ENCODE data around the gene C2.

Gene C2

GRCh38 chr6:31954511-31954910, 27.0 kb downstream of the C2 start:
- DNase-seq (ENCODE audit: low spot score) (no peak), FAIRE-seq (no peak)

DNA sequence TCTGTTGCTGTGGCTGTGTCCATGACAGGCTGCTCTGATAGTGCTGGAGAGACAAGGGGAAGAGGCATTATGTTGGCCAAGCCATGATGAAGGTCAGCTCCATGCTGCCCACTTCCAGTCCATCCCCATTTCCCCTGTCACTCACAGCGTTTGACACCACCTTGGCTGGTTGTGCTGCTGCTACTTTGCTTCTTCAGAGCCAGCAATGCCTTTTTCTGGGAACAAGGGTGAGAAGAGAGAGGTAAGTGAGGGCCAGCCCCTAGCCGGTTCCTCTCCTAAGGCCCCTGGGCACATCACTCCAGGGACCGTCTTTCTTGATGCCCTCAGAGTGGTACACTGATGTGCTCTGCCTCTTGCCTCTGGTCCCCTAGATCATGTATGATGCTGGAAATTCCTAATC, 29.3 kb downstream of the C2 start:
- FAIRE-seq = no peak

GRCh38 chr6:31958412-31958740, 30.9 kb downstream of the C2 start:
- DNase-seq (ENCODE audit: low spot score) (no peak), FAIRE-seq (no peak)

More for the DNA sequence above, 29.3 kb downstream of the C2 start:
- no peak for DNase-seq (ENCODE audit: low spot score)

DNA sequence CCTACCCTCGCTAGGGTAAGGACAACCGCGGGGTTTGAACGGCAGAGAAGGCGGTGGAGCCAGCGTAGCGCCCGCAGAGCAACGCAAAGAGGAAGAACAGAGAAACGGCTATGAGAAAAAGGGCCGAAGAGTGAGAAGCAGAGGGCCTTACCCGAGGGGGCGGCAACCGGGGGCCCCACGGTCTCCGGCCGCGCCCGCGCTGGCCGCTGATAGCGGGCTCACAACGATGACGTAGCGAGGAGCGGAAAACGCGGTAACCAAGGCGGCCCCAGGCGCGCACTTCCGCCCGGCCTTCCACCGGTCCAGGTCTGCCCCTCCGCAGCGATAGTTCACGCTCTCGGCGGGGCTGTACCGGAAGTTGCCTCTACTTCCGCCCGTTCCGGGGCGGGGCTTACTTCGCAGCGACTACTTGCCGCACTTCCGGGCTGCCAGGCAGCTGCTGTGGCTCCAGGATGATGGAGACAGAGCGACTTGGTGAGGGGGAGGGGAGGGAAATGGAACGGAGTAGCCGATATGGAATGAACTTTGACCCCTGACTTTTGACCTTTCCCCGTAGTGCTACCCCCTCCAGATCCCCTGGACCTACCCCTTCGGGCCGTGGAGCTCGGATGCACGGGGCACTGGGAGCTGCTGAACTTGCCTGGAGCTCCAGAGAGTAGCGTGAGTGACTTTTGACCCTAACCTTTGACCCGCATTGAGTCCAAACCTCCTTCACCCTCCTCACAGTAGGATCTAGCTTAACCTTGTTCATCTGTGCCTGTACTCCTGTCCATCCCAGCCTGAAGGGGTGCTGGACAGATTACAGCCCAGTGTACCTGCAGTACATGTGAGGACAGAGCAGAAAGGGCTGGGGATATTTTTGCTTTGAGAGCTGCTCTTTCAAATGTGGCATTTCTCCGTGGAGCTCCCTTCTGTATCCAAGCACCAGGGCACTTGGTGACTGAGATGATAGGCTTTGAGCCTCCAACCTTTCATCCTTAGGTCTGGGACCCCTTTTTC, 31.5 kb downstream of the C2 start, which contains the start of the genes NELFE and SKIC2:
Gene NELFE (minus strand): TSS at position 231 of the 999 bp plus-strand sequence. CDS start 525 bp downstream, outside the sequence.
Gene SKIC2 (plus strand): TSS at position 435 of the 999 bp plus-strand sequence. CDS start 18 bp downstream, at position 453.
- FAIRE-seq (peak; percentile 94), DNase-seq (ENCODE audit: low spot score) (peak; percentile 99)

DNA sequence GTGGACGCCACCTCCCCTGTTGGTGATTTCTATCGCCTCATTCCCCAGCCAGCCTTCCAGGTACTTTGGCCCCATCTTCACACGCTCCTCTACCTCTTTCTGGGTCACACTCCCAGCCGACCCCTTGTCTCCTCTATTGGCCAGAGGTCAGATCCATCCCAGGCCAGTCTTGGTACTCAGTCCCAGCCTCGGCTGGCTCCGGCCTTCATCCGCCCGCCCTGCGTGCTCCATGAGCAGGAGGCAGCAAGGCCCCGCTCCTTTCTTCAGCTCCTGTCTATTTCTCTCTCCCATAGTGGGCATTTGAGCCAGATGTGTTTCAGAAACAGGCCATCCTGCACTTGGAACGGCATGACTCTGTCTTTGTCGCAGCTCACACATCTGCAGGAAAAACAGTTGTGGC, 34.1 kb downstream of the C2 start:
- DNase-seq (ENCODE audit: low spot score) = no peak
- FAIRE-seq = no peak

DNA sequence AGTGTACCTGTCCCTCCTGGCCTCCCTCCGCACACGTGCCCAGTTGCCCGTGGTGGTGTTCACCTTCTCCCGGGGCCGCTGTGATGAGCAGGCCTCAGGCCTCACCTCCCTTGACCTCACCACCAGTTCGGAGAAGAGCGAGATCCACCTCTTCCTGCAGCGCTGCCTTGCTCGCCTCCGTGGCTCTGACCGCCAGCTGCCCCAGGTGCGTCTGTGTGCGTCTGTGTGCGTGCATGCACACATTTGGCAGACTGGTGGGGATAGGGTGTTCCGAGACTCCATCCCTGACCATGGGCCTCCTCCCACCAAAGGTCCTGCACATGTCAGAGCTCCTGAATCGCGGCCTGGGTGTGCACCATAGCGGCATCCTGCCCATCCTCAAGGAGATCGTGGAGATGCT, 36.4 kb downstream of the C2 start:
- FAIRE-seq (no peak), DNase-seq (ENCODE audit: low spot score) (no peak)

GRCh38 chr6:31965700-31966099, 38.2 kb downstream of the C2 start:
- no peak for DNase-seq (ENCODE audit: low spot score)
- no peak for FAIRE-seq

DNA sequence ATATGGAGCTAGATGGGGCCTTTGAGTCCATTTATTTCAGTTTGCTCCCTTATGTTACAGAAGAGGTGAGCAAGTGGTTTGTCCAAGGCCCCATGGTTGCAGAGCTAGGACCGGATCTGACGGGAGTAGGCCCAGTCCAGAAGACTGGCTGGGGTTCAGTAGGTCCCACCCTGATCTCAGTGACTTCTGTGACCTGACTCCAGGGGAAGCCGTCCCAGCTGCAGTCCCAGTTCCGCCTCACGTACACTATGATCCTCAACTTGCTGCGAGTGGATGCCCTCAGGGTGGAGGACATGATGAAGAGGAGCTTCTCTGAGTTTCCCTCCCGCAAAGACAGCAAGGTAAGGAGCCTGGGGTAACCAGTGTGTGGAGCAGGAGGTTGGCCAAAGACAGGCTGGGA, 39.0 kb downstream of the C2 start:
- FAIRE-seq = no peak

GRCh38 chr6:31966997-31967925, 39.7 kb downstream of the C2 start:
- no peak for DNase-seq (ENCODE audit: low spot score)

More for the DNA sequence above, 39.0 kb downstream of the C2 start:
- DNase-seq (ENCODE audit: low spot score) = no peak

DNA sequence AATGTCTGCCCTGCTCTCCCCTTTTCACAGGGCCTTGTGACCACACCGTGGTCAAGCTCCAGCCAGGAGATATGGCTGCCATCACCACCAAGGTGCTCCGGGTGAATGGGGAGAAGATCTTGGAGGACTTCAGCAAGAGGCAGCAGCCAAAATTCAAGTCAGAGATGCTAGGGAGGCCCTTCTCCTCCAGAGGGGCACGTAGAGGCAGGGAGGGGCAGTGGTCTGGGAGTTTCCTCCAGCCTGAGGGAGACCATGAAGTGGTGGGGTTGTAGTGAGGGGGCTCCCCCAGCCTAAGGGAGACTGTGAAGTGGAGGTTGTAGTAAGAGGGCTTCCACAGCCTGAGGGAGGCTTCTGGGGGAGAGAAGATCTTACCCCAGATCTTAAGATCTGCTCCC, 40.4 kb downstream of the C2 start:
- DNase-seq (ENCODE audit: low spot score) (no peak), FAIRE-seq (no peak)

More at GRCh38 chr6:31966997-31967925, 39.7 kb downstream of the C2 start:
- FAIRE-seq = no peak

DNA sequence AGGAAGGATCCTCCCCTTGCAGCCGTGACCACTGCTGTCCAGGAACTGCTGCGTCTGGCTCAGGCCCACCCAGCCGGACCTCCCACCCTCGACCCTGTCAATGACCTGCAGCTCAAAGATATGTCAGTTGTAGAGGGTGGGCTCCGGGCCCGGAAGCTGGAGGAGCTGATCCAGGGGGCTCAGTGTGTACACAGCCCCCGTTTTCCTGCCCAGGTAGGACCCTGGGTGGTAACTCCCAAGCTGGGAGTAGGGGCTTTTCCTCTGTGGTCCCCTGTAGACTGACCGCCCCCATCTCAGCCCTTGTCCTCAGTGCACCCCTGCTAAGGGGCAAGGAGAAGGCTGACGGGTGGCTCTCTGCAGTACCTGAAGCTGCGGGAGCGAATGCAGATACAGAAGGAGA, 40.8 kb downstream of the C2 start:
- FAIRE-seq = no peak
- DNase-seq (ENCODE audit: low spot score) = no peak

DNA sequence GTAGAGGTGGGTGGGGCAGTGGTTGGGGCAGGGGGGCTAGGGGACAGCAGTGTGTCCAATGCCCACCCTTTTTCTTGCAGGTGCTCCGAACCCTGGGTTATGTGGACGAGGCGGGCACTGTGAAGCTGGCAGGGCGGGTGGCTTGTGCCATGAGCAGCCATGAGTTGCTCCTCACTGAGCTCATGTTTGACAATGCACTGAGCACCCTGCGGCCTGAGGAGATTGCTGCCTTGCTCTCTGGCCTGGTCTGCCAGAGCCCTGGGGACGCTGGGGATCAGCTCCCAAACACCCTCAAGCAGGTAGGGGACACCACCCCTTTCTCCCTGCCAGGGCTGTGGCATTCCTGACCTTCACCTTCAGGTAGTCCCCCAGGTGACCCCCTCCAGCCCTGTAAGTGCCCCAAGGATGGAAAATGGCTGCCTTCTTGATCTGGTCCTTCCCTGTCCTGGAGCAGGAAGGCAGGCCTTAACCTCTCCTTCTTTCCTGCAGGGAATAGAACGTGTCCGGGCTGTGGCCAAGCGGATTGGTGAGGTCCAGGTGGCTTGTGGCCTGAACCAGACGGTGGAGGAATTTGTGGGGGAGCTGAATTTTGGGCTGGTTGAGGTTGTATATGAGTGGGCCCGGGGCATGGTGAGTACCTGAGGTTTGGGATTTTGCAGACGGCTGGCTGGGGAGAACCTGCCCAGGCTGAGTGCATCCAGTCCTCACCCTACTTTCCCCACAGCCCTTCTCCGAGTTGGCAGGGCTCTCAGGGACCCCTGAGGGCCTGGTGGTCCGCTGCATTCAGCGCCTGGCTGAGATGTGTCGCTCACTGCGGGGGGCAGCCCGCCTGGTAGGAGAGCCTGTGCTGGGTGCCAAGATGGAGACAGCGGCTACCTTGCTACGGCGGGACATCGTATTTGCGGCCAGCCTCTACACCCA, 41.5 kb downstream of the C2 start:
- DNase-seq (ENCODE audit: low spot score) (no peak), FAIRE-seq (no peak)

DNA sequence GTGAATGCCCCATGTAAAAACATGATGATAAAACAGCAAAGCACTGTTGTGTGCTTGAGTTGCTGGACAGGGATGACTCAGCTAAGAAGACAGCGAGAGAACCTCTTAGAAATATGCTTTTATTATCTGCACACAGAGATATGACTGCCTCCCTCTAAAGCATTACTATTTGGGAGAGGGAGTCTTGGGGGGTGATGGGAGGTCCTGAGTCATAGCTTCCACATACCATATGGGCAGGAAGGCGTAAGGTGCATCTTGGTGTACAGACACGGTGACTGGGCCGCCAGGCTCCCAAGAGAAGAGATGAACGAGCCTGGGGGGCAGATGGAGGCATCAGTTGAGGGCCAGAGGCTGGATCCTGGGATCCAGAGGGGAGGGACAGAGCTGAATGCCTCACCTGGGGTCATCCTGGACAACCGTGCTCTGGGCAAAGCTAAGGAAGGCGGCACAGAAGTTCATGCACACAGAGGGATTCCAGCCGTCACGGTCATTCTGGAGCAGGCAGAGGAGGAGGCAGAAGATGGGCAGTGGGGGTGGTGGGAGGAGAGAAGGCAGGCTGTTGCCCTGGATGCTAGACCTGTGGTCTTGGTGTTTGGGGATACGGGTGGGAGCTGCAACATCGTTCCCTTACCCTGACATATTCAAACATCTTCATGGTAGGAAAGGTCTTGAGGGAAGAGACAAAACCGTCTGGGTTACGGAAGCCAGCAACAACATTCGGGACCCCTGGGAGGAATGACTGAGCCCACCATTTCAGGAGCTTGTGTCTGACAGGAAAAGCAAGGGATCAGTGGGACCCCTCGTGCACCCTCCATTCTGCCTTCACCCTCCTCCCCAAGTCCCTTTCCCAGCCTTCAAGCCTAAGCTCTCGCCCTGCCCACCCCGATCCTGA, 42.4 kb downstream of the C2 start:
- no peak for DNase-seq (ENCODE audit: low spot score)
- FAIRE-seq = no peak

GRCh38 chr6:31970604-31971271, 43.2 kb downstream of the C2 start:
- DNase-seq (ENCODE audit: low spot score) (no peak), FAIRE-seq (no peak)

- FAIRE-seq = no peak
- DNase-seq (ENCODE audit: low spot score) = peak; percentile 31
These were observed 43.9 kb downstream of the C2 start for GRCh38 chr6:31971279-31971992.

DNA sequence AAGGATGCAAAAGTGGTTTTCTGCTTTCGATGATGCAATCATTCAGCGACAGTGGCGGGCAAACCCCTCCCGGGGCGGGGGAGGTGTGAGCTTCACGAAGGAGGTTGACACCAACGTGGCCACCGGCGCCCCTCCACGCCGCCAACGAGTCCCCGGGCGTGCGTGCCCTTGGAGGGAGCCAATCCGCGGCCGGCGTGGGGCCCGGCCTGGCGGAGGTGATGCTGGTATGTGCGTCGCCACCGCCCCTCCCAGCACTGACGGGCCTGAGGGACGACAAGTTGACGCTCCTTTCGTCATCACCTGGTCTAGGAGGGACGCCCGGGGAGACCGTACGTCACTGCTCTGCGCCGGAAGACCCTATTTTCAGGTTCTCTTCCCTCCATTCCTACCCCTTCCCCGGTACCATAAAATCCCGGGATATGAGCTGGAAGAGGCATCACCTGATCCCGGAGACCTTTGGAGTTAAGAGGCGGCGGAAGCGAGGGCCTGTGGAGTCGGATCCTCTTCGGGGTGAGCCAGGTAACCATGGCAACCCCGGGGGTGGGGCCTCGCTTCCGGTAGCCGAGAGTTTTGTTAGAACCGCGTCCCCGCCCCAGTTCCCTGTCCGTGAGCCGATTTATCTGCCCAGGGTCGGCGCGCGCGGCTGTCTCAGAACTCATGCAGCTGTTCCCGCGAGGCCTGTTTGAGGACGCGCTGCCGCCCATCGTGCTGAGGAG, 44.6 kb downstream of the C2 start, which contains the start of gene DXO:
Gene DXO (minus strand): TSS at position 146 of the 716 bp plus-strand sequence. CDS start 463 bp downstream, outside the sequence.
- FAIRE-seq (peak; percentile 86), DNase-seq (ENCODE audit: low spot score) (peak; percentile 98)

DNA sequence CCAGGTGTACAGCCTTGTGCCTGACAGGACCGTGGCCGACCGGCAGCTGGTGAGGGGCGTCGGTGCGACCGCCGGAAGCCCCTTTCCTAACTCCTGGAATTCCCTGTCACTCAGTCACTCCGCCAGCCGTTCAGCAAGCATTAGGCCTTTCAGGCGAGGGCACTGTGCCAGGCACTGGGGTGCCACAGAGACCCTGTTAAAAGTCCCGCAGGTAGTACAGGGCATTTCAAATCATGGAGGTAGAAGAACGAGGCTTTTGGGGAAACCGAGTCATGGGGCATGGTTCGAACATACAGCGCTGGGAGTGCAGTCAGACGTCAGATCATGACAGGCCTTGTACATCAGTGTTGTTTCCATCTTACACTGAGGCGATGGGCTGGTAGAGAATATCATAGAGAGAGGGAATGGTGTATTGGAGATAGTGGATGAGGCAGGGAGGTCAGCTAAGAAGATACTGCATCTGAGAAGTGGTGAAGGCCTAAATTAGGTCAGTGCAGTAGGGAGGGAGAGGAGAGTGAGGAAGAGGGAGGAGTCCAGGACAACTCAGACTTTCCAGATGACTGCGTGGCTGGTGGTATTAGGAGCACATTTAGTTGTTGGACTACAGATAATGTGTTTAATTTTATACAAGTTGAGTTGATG, 45.3 kb downstream of the C2 start:
- no peak for DNase-seq (ENCODE audit: low spot score)

More for the DNA sequence above, 45.3 kb downstream of the C2 start:
- FAIRE-seq = no peak
